GM18508 (cell line): ENCODE measurements around the gene LIPC.

Source experiments
- ATAC-seq: cut with Tn5 transposase; IDR thresholded peaks from one replicate; pipeline ENCODE4 v1.9.1; 2021; ENCODE audit warnings: moderate number of reproducible peaks; ENCODE audit not compliant: insufficient read depth, unreplicated experiment

The LIPC gene

DNA sequence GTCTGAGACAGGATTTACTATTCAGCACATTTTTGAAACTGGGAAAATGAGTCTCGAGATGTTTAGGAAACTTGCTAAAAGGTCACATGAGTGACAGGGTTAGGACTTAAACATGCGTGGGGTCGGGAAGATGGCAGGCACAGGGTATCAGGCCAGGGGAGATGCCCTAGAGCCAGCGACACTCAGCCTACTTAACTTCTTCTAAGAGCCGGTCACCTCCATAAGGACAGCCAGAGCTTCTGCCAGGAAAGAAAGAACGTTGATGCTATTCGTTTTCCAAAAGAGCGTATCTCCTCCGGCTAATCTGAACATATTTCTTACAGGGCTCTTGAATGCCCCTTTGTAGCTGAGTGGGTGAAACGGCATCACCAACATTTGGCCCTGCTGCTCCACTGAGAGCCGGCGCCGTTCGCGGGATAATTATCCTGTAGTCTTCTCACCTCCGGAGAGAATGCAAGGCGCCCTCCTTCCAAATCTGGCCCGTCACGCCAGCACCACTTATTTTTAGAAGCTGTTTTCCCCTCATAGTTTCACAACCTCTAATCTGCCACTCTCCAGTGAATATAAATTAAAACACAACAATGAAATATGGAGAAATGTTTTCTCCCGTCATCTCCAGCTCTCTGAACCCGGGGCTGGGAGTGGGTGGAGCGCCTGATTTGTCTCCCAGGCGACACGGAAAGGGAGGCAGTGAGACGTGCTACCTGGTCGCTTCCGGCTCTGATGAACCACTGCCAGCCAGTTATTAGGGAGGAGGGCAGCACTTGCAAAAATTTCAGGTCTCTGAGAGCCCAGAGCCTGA lies 58.5 kb downstream of the LIPC start:
- no peak for ATAC-seq

GRCh38 chr15:58490888-58491473 lies 59.2 kb downstream of the LIPC start:
- ATAC-seq = no peak

- ATAC-seq = no peak
Measured at GRCh38 chr15:58491499-58492202, 59.9 kb downstream of the LIPC start.

DNA sequence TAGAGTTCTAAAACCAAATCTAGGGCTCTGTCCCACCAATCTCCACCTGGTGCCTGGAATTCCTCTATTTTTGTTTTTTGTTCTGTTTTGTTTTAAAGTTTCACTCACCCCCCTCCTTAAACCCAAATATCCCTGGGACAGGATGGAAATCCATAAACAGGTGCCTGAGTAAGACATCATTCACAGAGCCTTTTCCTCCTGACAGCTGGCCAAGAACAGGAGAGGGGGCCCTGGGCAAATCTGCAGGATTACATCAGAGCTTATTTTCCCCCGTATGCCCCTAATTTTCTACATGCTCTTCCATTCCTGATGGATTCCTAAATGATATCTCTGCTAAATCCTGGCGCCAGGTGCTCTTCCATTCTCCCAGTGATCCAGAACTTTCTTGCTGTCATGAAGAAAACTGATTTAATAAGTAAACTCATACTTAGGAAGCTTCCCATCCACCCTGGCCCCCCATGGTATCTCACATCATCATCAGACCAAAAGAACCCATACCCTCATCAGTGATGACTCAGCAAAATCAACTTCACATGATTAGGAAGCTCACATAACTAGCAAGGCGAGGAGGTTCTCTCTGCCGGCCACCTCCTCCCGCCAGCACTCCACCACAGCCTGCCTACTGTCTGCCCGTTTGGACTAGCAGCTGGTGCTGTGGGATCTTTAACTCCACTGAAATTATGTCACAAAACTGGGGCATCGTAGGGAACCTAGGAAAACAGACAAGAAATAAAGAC lies 61.0 kb downstream of the LIPC start:
- ATAC-seq = no peak

- no peak for ATAC-seq
Measured at GRCh38 chr15:58494567-58494966, 62.8 kb downstream of the LIPC start.

GRCh38 chr15:58495891-58496408 lies 64.2 kb downstream of the LIPC start:
- no peak for ATAC-seq

- no peak for ATAC-seq
Measured at GRCh38 chr15:58497046-58497785, 65.4 kb downstream of the LIPC start.

DNA sequence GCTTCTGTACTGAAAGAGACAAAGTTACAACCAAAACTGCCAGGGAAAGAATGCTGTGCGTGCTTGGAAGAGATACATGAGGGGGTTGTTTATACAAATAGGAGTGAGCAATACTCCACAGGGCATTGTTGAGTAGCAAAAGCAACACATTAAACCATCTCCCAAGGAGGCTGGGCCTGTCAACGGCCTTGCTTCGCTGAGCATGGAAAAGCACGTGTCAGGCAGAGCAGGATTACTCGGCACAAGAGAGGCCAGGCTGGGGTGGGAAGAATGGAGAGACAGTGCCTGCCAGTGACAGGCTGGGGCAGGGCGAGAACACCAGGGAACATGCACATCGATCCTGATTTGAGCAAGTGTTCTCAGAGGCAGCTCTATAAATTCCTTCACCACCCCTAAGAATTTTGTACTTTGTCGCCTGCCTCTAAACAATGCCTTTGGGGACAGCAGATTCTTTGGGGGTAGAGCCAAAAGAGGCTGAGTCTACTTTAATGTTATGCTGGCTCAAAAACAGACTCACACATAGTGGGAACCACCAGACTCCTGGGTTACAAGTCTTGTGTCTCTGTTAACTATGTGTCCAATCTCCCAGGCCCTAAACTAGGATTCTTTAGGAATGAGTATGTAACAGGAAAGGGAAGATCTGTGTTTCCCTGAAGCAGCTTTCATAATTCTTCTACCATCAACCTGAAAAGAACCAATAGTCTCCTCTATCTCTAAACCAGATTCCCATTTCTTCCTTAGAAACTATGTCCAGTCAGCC lies 67.2 kb downstream of the LIPC start:
- no peak for ATAC-seq

DNA sequence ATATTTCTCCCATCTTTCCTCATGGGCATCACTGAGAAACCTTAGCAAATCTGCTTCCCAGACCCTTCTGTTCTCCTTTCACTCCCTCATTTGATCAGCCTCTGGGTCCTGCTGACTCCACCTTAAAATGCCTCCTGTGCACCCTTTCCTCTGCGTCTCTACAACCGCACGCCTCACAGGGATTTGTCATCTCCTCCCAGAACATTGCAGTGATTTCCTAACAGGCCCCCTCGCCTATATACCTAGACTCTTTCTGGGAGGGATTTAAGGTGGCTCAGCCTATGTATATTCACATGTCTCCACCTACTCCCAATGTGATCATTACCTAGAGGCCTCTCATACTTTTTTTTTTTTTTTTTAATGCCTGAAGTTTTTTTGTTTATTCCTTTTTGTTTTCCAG lies 69.2 kb downstream of the LIPC start:
- ATAC-seq = no peak

DNA sequence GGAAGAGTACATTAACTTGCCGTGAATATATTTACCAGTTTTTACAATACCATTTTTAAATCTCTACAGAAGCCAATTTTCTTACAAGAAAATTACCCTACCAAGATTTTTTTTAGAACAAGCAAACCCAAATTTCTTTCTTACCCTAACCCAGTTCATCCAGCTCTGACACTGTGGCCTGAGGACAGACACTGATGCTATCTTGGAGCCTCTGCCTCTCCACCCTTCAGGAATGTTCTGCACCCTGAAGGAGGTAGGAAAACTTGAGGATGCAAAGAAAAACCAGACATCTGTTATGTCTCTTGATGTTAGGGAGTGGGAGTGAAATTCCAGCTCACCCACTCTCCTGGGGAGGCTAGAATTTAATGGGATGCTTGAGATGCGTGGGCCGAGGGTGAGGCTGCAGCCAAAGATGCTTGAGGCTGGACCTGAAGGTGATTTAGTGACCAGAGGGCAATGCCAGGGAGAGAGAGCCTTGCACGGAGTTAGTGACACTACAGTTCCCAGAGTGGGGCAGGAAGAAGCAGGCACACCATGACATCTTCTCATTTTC lies 69.9 kb downstream of the LIPC start:
- no peak for ATAC-seq

DNA sequence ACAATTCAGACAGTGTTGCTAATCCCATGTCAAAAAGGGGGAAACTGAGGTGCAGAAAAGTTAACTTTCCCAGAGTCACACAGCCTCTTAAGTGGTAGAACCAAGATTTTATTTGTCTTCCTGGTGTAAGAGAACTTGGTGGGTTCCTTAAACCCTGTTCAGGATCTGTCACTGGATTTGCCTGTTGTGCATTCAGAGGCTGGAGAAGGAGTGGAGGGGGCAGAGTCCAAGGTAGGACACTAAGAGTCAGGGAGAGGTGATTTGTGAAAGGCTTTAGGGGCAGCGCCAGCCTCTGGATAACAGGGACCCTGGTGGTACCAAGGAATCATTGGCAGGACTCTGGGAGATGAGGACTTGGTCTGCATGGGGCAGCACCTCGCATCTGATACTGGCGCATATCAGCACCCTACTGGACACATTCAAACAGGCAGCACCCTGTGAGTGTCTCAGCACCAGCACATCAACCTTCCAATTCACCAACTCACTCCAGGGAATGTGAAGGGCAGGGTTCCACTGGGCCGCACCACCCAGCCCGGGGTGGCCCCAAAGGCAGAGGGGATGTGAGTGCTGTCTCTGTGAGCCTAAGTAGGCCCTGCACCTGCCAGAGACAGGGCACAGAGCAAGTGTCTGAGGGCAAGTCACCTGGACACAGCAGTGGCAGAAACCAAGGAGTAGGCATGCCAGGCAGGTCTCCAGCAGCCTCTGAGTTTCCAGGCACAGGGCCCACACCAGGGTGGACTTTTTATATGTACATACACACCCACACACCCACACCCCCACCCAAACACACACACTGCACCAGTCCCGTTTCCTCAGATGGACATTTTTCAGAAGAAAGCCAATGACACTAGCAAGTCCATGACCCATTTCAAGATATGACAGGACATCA lies 71.6 kb downstream of the LIPC start:
- ATAC-seq = no peak

DNA sequence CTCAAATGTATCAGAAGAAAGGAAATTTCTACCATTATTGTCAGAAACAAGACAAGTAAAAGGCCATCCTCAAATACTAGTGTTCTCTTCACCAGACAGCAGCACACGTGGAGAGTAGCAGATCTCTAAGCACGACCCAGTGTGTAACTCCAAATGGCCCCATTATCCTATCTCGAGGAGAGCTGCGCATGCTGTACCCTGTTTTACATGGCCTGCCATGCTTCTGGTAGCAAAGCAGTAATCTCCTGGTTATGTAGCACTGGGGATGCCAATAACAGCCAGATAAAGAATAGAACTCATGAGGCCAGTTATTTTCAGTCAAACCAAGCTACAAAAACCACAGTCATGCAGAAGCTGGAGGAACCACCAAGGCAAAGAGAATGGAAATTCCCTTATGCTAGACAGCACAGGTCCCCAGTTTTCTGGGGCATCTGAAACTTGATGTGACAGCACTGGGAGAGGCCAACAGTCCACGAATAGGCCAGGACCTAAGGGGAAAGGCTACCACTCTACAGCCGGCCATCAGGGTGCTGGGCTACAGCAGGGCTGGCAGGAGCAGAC lies 73.0 kb downstream of the LIPC start:
- ATAC-seq = no peak

GRCh38 chr15:58505581-58505980 lies 73.8 kb downstream of the LIPC start:
- no peak for ATAC-seq

DNA sequence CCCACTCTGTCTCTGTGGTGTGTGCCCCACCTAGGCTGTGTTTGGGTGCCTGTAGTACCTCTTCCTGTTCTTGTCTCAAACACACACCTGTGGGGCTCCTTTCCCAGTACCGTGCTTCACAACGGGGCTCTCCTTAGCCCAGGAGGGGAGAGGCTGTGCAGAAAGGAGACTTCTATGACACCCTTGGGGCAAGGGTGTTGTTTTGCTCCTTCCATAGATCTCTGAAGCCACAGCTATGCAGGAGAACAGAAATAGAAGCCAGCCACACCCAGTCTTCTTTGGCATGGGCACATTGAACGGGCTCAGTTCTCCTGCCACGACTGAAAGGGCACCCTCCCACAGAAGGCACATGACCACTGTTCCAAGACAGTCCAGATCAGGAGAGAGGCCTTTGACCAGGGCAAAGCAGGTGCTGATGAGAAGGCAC lies 74.3 kb downstream of the LIPC start:
- ATAC-seq = no peak

DNA sequence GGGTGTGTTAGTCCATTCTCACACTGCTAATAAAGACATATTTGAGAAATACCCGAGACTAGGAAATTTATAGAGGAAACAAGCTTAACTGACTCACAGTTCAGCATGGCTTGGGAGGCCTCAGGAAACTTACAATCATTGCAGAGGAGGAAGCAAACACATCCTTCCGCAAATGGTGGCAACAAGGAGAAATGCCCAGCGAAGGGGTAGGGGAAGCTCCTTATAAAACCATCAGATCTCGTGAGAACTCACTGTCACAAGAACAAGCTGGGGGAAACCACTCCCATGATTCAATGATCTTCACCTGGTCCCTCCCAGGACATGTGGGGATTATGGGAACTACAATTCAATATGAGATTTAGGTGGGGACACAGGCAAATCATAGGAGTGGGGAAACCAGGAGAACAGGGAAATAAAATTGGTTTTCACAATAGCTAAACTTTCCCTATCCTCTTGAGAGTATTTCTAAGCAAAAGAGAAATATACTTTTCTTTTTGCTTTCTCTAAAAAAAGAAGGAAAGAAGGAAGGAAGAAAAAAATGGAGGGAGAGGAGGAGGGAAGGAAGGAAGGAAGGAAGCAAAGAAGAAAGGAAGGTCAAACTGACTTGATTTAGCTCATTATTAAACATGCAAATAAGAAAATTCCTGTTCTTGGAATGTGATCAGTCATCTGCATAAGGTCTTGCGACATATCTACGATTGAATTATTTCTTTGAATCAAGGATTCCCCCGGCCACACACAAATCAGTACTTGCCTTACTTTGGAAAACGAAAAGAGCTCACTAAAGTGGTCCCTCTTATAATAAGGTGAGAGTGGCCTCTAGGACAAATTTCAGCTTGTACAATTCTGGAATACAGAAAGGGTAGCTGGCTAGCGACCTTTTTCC lies 75.2 kb downstream of the LIPC start:
- no peak for ATAC-seq

- no peak for ATAC-seq
Measured at GRCh38 chr15:58509556-58509955, 77.8 kb downstream of the LIPC start.
